Measurements from ENCODE around the gene ATP6V1F.

The ATP6V1F gene

DNA sequence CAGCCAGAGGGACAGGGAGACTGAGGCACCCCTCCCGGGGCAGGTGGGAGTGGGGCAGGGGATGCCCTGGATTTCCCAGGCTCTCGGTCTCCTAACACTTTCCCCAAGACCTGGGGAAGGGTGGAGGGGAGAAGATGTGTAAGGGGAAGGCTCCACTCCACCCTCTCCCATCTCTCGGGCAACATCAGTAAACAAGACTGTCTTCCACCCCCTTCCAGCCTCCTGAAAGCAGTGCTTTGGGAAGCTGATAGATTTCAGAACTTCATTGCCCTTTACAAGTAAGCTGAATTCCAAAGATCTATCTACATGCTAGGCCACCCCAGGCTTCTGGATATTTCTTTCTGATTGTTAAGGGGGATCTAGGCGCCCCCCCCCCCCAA lies 28.7 kb upstream of the ATP6V1F start:
- Histone ChIP-seq H3K4me1 (ENCODE audit: control insufficient read depth, low read length) (peaks cover 44% of the 10 kb centered on the region), H3K27me3 (ENCODE audit: control insufficient read depth, low read length) (peaks cover 20% of the 10 kb centered on the region), H3K4me3 (ENCODE audit: low read length) (no peak overlapping the region), H3K9me3 (ENCODE audit: control insufficient read depth, insufficient read depth, low read length) (no peaks in the 10 kb centered on the region), H3K27ac (ENCODE audit: low read depth, low read length) (no peak overlapping the region), H3F3A (ENCODE audit: control insufficient read depth, insufficient read depth) (peaks cover 4% of the 10 kb centered on the region), H3K9me2 (replicated peaks; ENCODE audit: control insufficient read depth, low read length) (no peaks in the 10 kb centered on the region), H3K4me2 (ENCODE audit: low read length) (no peak overlapping the region), H3K79me2 (ENCODE audit: control insufficient read depth, low read length) (no peaks in the 10 kb centered on the region), H3K36me3 (ENCODE audit: control insufficient read depth, low read length) (no peaks in the 10 kb centered on the region), H4K20me1 (ENCODE audit: control insufficient read depth, insufficient read depth, low read depth, low read length) (no peaks in the 10 kb centered on the region)
- no peak for TF ChIP-seq EZH2phosphoT487 (IDR thresholded peaks at IDR 0.05; ENCODE audit: borderline replicate concordance, low read length)
- TF ChIP-seq, protein P1, sequence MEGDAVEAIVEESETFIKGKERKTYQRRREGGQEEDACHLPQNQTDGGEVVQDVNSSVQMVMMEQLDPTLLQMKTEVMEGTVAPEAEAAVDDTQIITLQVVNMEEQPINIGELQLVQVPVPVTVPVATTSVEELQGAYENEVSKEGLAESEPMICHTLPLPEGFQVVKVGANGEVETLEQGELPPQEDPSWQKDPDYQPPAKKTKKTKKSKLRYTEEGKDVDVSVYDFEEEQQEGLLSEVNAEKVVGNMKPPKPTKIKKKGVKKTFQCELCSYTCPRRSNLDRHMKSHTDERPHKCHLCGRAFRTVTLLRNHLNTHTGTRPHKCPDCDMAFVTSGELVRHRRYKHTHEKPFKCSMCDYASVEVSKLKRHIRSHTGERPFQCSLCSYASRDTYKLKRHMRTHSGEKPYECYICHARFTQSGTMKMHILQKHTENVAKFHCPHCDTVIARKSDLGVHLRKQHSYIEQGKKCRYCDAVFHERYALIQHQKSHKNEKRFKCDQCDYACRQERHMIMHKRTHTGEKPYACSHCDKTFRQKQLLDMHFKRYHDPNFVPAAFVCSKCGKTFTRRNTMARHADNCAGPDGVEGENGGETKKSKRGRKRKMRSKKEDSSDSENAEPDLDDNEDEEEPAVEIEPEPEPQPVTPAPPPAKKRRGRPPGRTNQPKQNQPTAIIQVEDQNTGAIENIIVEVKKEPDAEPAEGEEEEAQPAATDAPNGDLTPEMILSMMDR (IDR thresholded peaks at IDR 0.05; ENCODE audit: low read depth, low read length, poor library complexity, severe bottlenecking), result no peak

DNA sequence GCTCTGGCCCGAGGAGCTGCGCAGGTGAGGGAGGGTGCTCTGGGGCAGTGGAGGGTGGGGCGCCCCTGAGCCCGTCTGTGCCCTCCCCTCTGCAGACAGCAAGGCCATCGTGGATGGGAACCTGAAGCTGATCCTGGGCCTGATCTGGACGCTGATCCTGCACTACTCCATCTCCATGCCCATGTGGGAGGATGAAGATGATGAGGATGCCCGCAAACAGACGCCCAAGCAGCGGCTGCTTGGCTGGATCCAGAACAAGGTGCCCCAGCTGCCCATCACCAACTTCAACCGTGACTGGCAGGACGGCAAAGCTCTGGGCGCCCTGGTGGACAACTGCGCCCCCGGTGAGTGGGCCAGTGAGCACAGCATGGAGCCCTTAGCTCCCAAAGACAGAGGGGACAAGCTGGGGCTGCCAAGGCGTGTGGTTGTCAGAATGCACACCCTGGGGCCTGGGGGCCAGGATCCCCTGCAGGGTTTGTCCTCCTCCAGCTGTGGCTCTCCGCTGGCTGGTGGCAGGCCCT lies 27.4 kb upstream of the ATP6V1F start:
- Histone ChIP-seq H3K27me3 (ENCODE audit: control insufficient read depth, low read length) (peaks cover 11% of the 10 kb centered on the region), H3K36me3 (ENCODE audit: control insufficient read depth, low read length) (no peaks in the 10 kb centered on the region), H3K4me3 (ENCODE audit: low read length) (no peak overlapping the region), H3K4me1 (ENCODE audit: control insufficient read depth, low read length) (peaks cover 36% of the 10 kb centered on the region), H3K9me2 (replicated peaks; ENCODE audit: control insufficient read depth, low read length) (no peaks in the 10 kb centered on the region), H3K9me3 (ENCODE audit: control insufficient read depth, insufficient read depth, low read length) (no peaks in the 10 kb centered on the region), H3K4me2 (ENCODE audit: low read length) (no peak overlapping the region), H3K27ac (ENCODE audit: low read depth, low read length) (no peak overlapping the region), H4K20me1 (ENCODE audit: control insufficient read depth, insufficient read depth, low read depth, low read length) (no peaks in the 10 kb centered on the region), H3K79me2 (ENCODE audit: control insufficient read depth, low read length) (no peaks in the 10 kb centered on the region), H3F3A (ENCODE audit: control insufficient read depth, insufficient read depth) (peaks cover 4% of the 10 kb centered on the region)
- TF ChIP-seq EZH2phosphoT487 (IDR thresholded peaks at IDR 0.05; ENCODE audit: borderline replicate concordance, low read length), result no peak
- TF ChIP-seq, protein P1 (IDR thresholded peaks at IDR 0.05; ENCODE audit: low read depth, low read length, poor library complexity, severe bottlenecking), result no peak

DNA sequence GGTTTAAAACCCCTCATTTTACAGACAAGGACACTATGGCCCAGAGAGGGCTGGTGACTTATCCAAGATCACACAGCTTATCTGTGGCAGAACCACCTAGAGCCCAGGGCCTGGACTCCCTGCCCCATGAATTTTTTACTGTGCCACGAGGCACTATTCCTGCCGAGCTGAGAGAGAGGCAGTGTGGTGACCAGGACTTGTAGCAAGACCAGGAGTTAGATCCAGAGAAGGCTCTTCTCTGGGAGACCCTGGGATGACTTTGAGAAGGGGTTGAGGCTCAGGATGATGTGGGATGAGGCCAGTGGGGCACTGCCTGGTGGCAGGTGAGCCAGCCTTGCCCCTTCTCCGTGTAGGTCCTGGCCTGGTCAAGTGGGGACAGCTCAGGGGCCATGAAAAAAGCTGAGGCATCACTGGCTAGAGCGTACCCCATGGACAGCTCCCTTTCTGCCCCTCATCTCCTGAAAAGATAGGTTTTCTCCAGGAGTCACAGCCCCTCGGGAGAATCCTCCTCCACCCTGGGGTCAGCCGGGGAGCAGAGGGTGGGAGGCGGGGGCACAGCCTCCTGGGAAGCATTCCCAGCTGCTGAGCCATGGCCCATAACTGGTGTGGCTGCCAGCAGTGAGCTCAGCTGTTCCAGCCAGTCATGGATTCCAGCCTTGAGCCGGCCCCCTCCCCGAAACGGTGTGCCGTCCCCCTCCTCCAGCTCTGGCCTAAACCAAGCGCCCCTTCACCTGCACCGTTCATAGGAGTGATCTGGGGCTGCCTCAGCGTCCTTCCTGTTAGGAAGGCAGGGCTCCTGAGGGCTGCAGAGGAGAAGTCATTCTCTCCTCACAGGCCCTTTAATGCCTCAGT lies 26.6 kb upstream of the ATP6V1F start:
- Histone ChIP-seq H3K36me3 (ENCODE audit: control insufficient read depth, low read length) (no peaks in the 10 kb centered on the region), H3K79me2 (ENCODE audit: control insufficient read depth, low read length) (no peaks in the 10 kb centered on the region), H3F3A (ENCODE audit: control insufficient read depth, insufficient read depth) (peaks cover 4% of the 10 kb centered on the region), H3K4me1 (ENCODE audit: control insufficient read depth, low read length) (peaks cover 32% of the 10 kb centered on the region), H3K27me3 (ENCODE audit: control insufficient read depth, low read length) (peaks cover 5% of the 10 kb centered on the region; the same call in 1 of the 2 replicates), H3K4me3 (ENCODE audit: low read length) (no peak overlapping the region), H4K20me1 (ENCODE audit: control insufficient read depth, insufficient read depth, low read depth, low read length) (no peaks in the 10 kb centered on the region), H3K9me3 (ENCODE audit: control insufficient read depth, insufficient read depth, low read length) (no peaks in the 10 kb centered on the region), H3K27ac (ENCODE audit: low read depth, low read length) (no peak overlapping the region), H3K4me2 (ENCODE audit: low read length) (no peak overlapping the region), H3K9me2 (replicated peaks; ENCODE audit: control insufficient read depth, low read length) (no peaks in the 10 kb centered on the region)
- TF ChIP-seq, protein P1 (IDR thresholded peaks at IDR 0.05; ENCODE audit: low read depth, low read length, poor library complexity, severe bottlenecking), result no peak
- TF ChIP-seq EZH2phosphoT487 (IDR thresholded peaks at IDR 0.05; ENCODE audit: borderline replicate concordance, low read length), result no peak
